HG03060 (cell line): Measurements from ENCODE around the gene COX6A1.

Source experiments
- ATAC-seq: cut with Tn5 transposase; IDR thresholded peaks from one replicate; pipeline ENCODE4 v1.9.1; 2021; ENCODE audit warnings: low read depth, moderate number of reproducible peaks; ENCODE audit not compliant: unreplicated experiment

Gene COX6A1

GRCh38 chr12:120489018-120489417 lies 51.1 kb downstream of the COX6A1 start:
- ATAC-seq = no peak

GRCh38 chr12:120490325-120490724 lies 52.4 kb downstream of the COX6A1 start:
- no peak for ATAC-seq
